Liver (tissue), 9 donors: Measurements from ENCODE around the gene CD28. TPM values are rescaled to one million over a fixed set of nuclear protein-coding genes. Genes with fewer than 3 reads are reported as not detected.
"Not testable (repeated sequence)": the region's sequence is repeated elsewhere in the genome, so short reads cannot be mapped to it uniquely, and the experiment has no call there.

Experiments
- DNase-seq: peaks from one replicate; pipeline ENCODE4 v3.0.0-alpha.2; 2017; ENCODE audit warnings: low spot score
- H3K27ac ChIP-seq, 2 donors: one replicate each; pipeline ENCODE4 v1.7.0; 2013; ENCODE audit warnings: inconsistent platforms in 2 of 2, low read length in 2 of 2, control low read depth in 1 of 2, low read depth in 1 of 2, mild to moderate bottlenecking in 1 of 2
- H3K27me3 ChIP-seq, 4 donors: one replicate each; pipeline versions ENCODE4 v1.6.1 to v1.7.0; 2013; ENCODE audit warnings: low read length in 3 of 4, inconsistent platforms in 1 of 4, mild to moderate bottlenecking in 1 of 4, moderate library complexity in 1 of 4; ENCODE audit not compliant: control insufficient read depth in 4 of 4, insufficient read depth in 4 of 4
- H3K36me3 ChIP-seq, 4 donors: one replicate each; pipeline versions ENCODE4 v1.6.1 to v1.7.0; 2013; ENCODE audit warnings: low read length in 3 of 4, mild to moderate bottlenecking in 3 of 4, low read depth in 1 of 4, moderate library complexity in 1 of 4; ENCODE audit not compliant: control insufficient read depth in 4 of 4, insufficient read depth in 3 of 4
- H3K4me1 ChIP-seq, 4 donors: one replicate each; pipeline versions ENCODE4 v1.6.1 to v1.7.0; 2013; ENCODE audit warnings: low read length in 3 of 4, mild to moderate bottlenecking in 3 of 4, moderate library complexity in 1 of 4; ENCODE audit not compliant: control insufficient read depth in 4 of 4, insufficient read depth in 4 of 4
- H3K4me3 ChIP-seq, 3 donors: one replicate each; pipeline versions ENCODE4 v1.6.1 to v1.7.0; 2013; ENCODE audit warnings: low read length in 3 of 3, control low read depth in 1 of 3, low read depth in 1 of 3, mild to moderate bottlenecking in 1 of 3
- H3K9ac ChIP-seq, 2 donors: one replicate each; pipeline ENCODE4 v1.7.0; 2013; ENCODE audit warnings: low read length in 2 of 2, mild to moderate bottlenecking in 2 of 2, moderate library complexity in 2 of 2, control low read depth in 1 of 2, low read depth in 1 of 2
- H3K9me3 ChIP-seq, 4 donors: one replicate each; pipeline versions ENCODE4 v1.6.1 to v1.7.0; 2013; ENCODE audit warnings: low read length in 3 of 4; ENCODE audit not compliant: control insufficient read depth in 4 of 4
- CTCF ChIP-seq: fragments of 150-350 bp; IDR thresholded peaks from 2 replicates; pipeline ENCODE4 v1.5.1; 2017; ENCODE audit warnings: improper control_type of control experiment, low read depth, low read length; ENCODE audit not compliant: missing input control
- HNF4A ChIP-seq, 2 donors: conservative IDR thresholded peaks; 2 replicates each; pipeline ENCODE4 v1.6.1; 2016; ENCODE audit warnings: antibody characterized with exemption in 2 of 2, mild to moderate bottlenecking in 2 of 2
- RAD21 ChIP-seq, 2 donors: IDR thresholded peaks; 2 replicates each; pipeline ENCODE4 v1.6.1; 2016; ENCODE audit warnings: antibody characterized with exemption in 2 of 2, mild to moderate bottlenecking in 2 of 2
- TAF1 ChIP-seq: conservative IDR thresholded peaks from 2 replicates; pipeline ENCODE4 v1.6.1; 2016; ENCODE audit warnings: antibody characterized with exemption, mild to moderate bottlenecking
- YY1 ChIP-seq: IDR thresholded peaks from 2 replicates; pipeline ENCODE4 v1.6.1; 2016; ENCODE audit warnings: antibody characterized with exemption, mild to moderate bottlenecking
- ZBTB33 ChIP-seq: IDR thresholded peaks from 2 replicates; pipeline ENCODE4 v1.6.1; 2016; ENCODE audit warnings: antibody characterized with exemption
- WGBS: extraction: QIAGEN DNeasy Blood & Tissue Kit; methylation state at CpG from one replicate; pipeline ENCODE4 v1.1.7; 2013; 5-methylcytosine and 5-hydroxymethylcytosine counted together
- polyA plus RNA-seq, 2 donors: library from polyadenylated mRNA; stranded (reverse) in 1 of 2; unstranded in 1 of 2; fragments of 200-250 nt in 1 of 2; fragments of >200 nt in 1 of 2; fragmentation: Nextera tagmentation in 1 of 2; extraction: Ambion mirVana in 1 of 2; gene quantifications; one replicate each; pipeline versions ENCODE4 v1.2.1 to v1.2.3, GENCODE V29; 2013 to 2015
- total RNA-seq, 2 donors: library from RNA; depleted of rRNA; stranded (reverse); fragments of >200 nt; gene quantifications; one replicate each; pipeline ENCODE4 v1.2.3, GENCODE V29; 2014
- TF ChIP-seq, protein P1 (sequence below): IDR thresholded peaks from 2 replicates; pipeline ENCODE4 v1.6.1; 2016; ENCODE audit warnings: antibody characterized with exemption
- donor health status: healthy.
- donor health status: healthy.
- donor health status: healthy.
- donor health status: healthy.
- donor health status: healthy.

Gene CD28
- total and polyA plus RNA-seq, 4 donors = 0.08 to 0.93 (median 0.33) TPM

DNA sequence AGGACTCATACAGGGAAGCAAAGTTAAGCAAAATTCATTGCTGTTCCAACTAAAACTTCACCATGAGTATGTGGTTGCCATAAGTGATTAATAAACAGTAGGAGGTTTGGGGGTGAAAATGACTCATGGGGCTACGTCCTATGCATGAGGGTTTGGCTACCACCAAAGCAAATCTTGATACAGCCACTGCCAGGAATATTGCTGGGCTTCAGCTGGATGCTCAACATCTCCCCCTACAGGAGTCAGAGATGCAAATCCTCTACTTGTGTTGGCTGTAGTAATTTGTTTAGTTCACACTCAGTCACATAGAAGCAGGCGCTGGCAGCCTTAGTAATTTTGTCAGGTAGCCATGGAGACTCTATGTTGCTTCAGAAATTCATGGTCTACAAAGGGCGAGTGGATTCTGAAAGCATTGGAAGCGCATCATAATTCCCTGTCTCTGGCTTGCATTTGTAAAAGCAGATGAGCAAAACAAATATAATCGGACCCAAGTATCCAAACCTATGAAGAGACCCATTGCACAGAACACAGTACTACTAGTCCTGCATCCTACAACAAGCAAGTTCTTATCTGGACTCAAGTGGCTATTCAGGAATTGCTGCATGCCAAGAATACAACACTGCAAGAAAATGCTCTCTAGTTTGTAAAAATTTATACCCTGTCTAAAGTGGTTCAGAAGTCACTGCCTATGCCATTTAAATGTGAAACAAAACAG lies 76.0 kb downstream of the CD28 start:
- Histone ChIP-seq H3K4me1 (peaks cover 2 to 14% (median 5%) of the 10 kb centered on the region in 4 donors), H3K9ac (no peak overlapping the region), H3K36me3 (no peaks in the 10 kb centered on the region), H3K9me3 (no peaks in the 10 kb centered on the region), H3K4me3 (no peak overlapping the region), H3K27ac (no peak overlapping the region), H3K27me3 (no peaks in the 10 kb centered on the region)
- whole genome bisulfite sequencing = 67% methylated on average over 5 of the region's 5 CpGs
- TF ChIP-seq ZBTB33 (no peak), TAF1 (no peak), RAD21 (IDR thresholded peaks at IDR 0.05) (peak; percentile 73 to 86), CTCF (peak; percentile 59)
- TF ChIP-seq, protein P1, sequence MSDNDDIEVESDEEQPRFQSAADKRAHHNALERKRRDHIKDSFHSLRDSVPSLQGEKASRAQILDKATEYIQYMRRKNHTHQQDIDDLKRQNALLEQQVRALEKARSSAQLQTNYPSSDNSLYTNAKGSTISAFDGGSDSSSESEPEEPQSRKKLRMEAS = no peak
- no peak for DNase-seq

DNA sequence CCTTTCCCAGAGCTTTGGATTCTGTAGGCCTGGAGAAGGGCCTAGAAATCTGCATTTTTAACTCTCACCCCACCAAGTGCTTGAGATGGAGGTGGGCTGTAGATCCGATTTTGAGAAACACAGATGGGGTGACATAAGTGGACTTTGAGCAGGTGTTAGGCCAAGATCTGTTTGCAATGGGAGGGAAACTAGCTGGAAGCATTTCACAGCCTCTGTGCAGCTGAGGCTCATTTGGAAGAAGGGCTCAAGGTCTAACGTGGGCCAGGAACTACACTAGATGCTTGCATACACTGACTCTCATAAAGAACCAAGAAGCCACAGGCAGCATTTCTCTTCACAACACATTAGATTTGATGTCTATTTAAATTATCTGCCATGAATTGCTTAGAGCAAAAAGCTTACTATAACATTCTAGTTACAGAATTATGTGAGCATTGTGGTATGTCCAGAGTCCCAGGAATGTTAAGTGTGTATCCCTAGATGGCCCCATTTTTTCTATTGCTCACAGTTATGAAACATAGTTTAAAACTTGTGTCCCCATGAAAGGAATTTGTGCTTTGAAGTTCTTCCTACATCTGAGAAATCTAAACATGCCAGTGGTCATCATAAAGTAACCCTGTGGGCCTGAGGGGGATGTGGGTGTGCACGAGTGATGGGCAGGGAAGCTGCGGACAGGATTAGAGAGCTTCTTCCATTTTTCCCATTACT lies 77.2 kb downstream of the CD28 start:
- Histone ChIP-seq H3K27me3 (no peaks in the 10 kb centered on the region), H3K4me1 (peaks cover 5 to 17% (median 6%) of the 10 kb centered on the region in 4 donors), H3K4me3 (no peak overlapping the region), H3K27ac (no peak overlapping the region), H3K9me3 (no peaks in the 10 kb centered on the region), H3K36me3 (no peaks in the 10 kb centered on the region), H3K9ac (no peak overlapping the region)
- TF ChIP-seq HNF4A (conservative IDR thresholded peaks at IDR 0.05) (peak; percentile 39 to 52), YY1 (no peak)
- 64% methylated on average over 4 of the region's 4 CpGs for WGBS
- no peak for DNase-seq

GRCh38 chr2:203784710-203785270 lies 78.4 kb downstream of the CD28 start:
- WGBS = 91% methylated on average over 10 of the region's 10 CpGs
- not testable (repeated sequence) for H3K9me3 ChIP-seq, H3K27me3 ChIP-seq, H3K36me3 ChIP-seq, H3K4me3 ChIP-seq, DNase-seq, H3K27ac ChIP-seq, H3K9ac ChIP-seq
- H3K4me1 ChIP-seq = peaks cover 9 to 23% (median 10%) of the 10 kb centered on the region in 4 donors

DNA sequence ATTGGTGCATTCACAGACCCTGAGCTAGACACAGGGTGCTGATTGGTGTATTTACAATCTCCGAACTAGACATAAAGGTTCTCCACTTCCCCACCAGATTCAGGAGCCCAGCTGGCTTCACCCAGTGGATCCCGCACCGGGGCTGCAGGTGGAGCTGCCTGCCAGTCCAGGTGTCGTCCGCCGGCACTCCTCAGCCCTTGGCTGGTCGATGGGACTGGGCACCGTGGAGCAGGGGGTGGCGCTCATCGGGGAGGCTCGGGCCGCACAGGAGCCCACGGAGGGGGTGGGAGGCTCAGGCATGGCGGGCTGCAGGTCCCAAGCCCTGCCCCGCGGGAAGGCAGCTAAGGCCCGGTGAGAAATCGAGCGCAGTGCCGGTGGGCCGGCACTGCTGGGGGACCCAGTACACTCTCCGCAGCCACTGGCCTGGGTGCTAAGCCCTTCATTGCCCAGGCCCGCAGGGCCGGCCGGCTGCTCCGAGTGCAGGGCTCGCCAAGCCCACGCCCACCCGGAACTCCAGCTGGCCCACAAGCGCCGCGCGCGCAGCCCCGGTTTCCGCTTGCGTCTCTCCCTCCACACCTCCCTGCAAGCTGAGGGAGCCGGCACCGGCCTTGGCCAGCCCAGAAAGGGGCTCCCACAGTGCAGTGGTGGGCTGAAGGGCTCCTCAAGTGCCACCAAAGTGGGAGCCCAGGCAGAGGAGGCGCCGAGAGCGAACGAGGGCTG lies 79.1 kb downstream of the CD28 start:
- not testable (repeated sequence) for H3K27ac ChIP-seq, H3K9ac ChIP-seq, DNase-seq, H3K27me3 ChIP-seq, H3K4me3 ChIP-seq, H3K9me3 ChIP-seq, H3K36me3 ChIP-seq
- peaks cover 9 to 30% (median 11%) of the 10 kb centered on the region in 4 donors for H3K4me1 ChIP-seq
- WGBS = 97% methylated on average over 42 of the region's 43 CpGs
